ENCODE data around the gene NPPC.
"Not testable (repeated sequence)": the region's sequence is repeated elsewhere in the genome, so short reads cannot be mapped to it uniquely, and the experiment has no call there.

GRCh38 chr2:231880371-231880770 lies 45.8 kb downstream of the NPPC start:
- not testable (repeated sequence) for TF ChIP-seq CTCF (IDR thresholded peaks at IDR 0.05 in 4 of 5, conservative IDR thresholded peaks at IDR 0.05 in 1 of 5); POLR2A (IDR thresholded peaks at IDR 0.05)
